HG03442 (cell line): Measurements from ENCODE around the gene TMEM156.
"Not testable (repeated sequence)": the region's sequence is repeated elsewhere in the genome, so short reads cannot be mapped to it uniquely, and the experiment has no call there.

Experiments used
- ATAC-seq: cut with Tn5 transposase; IDR thresholded peaks from one replicate; pipeline ENCODE4 v1.9.1; 2021; ENCODE audit warnings: mild to moderate bottlenecking, moderate library complexity; ENCODE audit not compliant: unreplicated experiment

The TMEM156 gene

GRCh38 chr4:38995660-38996005 is 36.6 kb downstream of the TMEM156 start:
- no peak for ATAC-seq

- no peak for ATAC-seq
Measured at GRCh38 chr4:38994135-38994534, 38.1 kb downstream of the TMEM156 start.

- no peak for ATAC-seq
Measured at GRCh38 chr4:38993683-38994082, 38.5 kb downstream of the TMEM156 start.

- no peak for ATAC-seq
Measured at GRCh38 chr4:38990241-38990640, 42.0 kb downstream of the TMEM156 start.

DNA sequence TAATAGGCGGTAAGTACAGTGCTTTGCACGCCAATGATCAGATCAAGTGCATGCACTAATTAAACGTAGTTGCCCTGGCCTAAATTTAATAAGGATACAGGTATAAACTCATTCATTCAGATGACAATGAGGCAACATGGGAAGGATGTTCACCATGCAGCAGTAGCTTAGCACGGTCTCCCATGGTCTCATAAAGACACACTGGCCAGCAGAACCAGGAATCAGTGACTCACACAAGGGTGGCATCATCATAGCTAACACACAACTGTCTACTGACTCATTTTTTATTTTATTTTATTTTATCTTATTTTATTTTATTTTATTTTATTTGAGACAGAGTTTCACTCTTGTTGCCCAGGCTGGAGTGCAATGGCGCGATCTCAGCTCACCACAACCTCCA is 42.7 kb downstream of the TMEM156 start:
- no peak for ATAC-seq

DNA sequence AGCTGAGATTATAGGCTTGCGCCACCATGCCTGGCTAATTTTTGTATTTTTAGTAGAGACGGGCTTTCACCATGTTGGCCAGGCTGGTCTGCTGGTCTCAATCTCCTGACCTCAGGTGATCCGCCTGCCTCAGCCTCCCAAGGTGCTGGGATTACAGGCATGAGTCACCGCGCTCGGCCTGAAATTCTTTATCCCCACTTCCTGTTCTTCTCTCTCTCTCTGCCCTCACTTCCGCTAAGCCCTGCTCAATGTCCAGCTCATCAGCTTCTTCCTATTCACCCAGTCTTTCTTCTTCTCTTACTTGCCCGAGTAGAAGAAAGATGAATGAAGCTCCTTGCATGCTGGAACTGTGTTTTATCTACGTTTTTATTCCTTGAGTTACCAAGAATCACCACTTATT is 43.9 kb downstream of the TMEM156 start:
- ATAC-seq = not testable (repeated sequence)

DNA sequence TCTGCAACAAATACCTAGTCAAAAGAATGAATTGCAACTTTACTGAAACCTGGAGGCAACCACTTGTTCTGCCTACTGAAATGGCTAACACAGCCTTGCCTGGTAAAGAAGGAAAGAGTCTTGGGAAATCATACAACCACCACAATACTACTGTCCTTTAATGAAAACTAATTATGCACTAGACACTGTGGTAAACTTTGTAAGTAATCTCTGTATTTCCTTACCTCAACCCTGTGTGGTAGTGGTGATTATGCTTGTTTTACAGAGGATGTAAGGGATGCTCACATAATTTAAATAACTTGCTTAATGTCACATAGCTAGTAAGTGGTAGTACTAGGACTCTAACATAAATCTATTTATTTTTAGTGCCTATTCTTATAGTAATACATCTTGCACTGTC is 44.7 kb downstream of the TMEM156 start:
- no peak for ATAC-seq

DNA sequence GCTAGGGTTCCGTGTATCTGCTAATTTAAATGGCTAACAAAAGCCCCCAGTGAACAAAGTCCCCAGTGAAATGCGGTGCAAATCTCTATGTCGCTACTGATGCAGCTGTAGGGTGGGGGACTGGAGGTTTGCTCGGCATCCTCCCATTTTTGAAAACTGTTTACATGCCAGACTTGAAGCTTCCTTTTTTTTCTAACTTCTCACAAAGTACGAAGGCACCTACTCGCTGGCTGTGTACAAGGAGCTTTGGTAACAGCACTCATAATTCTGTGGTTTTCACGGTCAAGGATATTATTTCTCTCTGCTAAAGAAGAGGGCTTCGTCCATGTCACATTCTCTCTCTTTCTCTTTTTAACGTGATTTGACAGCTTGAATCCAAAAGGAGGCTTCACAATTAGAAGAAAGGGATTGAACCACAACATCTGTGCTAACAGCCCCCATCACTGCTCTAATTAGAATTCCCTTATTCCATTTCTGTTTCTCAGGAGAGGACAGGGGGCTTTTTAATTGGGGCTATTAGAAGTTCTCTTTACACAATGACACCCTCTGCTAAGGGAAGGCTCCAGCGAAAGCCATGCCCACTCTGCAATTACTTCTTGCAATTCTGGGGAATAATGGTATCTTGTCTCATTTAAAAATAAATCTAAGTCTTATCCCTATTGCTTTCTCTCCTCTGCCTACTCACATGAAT is 46.7 kb downstream of the TMEM156 start:
- ATAC-seq = no peak

- no peak for ATAC-seq
Measured at GRCh38 chr4:38983787-38984598, 48.2 kb downstream of the TMEM156 start.

GRCh38 chr4:38983291-38983690 is 48.9 kb downstream of the TMEM156 start:
- no peak for ATAC-seq

DNA sequence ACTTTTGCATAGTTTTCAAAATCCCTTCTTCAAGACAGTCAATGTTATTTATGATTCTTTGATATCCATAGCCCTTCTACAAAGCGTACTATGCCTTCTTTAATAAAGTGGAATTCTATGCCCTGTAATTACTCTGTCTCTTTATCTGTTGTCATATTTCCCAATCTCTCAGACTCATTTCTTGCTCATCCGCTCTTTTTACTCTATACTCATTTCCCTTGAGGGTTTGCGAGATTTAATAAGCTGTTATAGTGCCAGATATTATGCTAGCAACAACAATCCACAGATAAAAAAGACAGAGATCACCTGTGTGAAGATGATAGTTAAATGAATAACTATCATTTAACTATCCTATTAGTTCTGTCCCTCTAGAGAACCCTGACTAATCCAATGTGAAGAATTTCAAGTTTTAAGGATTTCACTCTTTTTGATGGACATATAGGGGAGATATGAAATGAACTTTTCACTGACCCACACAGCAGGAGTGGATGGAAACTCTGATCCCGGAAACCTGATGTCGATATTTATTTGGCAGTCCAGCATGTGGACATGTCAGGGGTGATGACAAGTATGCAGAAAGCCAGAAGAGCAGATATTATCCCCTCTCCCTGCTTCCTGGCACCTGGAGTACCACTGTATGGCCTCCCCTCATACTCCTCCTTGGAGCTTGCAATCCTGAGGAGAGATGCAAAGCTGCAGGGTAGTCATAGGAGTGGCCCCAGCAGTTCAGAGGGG is 49.7 kb downstream of the TMEM156 start:
- no peak for ATAC-seq

DNA sequence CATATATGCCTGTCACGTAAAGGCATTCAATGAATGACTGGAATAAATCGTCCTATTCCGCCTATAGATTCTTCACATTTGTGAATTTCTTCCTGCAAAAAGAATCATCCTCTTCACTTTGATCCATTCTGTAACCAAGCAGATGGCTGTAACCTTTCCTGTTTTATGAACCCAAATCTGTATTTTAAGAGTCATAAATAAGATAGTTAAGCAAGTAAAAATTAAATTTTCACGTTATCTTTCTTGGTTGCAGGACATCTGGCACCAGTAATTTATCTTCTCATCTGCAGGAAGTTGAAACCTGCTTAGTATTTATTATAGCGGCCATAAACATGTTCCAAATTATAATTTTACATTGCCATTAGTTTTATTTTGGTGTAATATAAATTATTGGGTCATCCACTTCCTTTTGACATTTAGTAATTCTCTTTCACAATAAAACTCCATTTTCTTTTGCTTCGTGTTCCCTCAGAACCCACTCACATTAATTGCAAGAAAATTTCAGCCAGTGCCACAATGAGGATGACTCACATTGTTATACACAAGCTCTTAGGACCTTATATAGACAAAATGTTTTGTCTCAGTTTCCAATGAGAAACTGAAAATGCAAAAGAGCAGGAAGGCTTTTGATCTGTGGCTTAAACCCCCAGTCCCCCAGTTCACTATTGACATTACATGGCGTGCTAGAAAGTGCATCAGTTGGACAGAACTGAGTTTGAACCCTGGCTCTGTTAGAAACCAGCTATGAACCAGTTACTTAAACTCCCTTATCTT is 51.1 kb downstream of the TMEM156 start:
- peak; percentile 62 for ATAC-seq

GRCh38 chr4:38979511-38980230 is 52.5 kb downstream of the TMEM156 start:
- ATAC-seq = no peak

- ATAC-seq = no peak
Measured at GRCh38 chr4:38979081-38979480, 53.1 kb downstream of the TMEM156 start.

GRCh38 chr4:38976308-38976707 is 55.9 kb downstream of the TMEM156 start:
- no peak for ATAC-seq

DNA sequence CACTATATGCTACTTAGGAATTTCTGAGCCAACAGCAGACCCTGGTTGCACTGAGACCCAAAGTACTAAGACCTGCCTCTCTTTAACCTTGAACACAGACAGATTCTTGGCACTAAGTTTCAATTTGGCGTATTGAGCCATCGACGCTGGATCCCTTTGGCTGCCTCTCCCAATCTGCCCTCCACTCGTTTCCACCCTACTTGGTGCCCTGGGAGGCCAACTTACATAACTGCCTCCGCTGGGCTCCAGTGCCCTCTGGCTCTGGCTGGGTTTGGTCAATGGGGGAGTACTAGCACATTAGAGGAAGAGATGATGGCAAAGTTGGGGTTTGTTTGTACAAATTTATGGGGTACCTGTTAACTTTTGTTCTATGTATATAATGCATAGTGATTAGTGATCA is 63.5 kb downstream of the TMEM156 start:
- ATAC-seq = no peak

DNA sequence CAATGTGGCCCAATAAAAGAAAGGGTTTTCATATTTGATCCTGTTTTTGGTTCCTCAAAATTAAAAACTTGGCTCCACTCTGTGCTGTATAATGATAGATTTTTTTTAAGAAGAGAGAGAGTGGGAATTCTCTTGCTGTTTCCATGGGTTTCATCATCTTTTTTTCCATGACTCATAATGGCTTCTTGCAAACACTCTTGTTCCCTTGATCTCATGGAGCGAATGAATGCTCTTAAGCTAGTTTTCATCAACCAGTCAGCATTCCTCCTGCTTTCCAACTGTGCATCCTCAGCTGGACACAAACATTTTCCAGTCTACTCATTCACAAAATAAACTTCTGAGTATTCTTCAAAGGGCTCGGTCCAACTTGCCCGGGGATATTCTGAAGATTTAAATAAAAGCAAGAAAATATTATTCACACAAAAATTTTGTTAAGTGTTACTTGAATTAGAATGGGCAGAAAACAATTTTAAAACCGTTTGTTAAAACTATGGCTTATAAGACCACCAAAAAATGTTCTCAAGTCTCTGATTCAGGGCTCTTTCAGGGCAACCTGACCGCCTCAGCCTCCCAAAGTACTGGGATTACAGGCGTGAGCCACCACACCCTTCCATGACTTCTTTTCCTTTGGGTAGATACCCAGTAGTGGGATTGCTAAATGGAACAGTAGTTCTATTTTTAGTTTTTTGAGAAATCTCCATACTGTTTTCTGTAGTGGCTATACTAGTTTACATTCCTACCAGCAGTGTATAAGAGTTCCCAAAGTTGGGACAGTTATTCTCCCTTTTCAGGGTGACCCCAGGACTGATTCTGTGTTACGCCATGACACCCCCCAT is 64.7 kb downstream of the TMEM156 start:
- ATAC-seq = no peak

DNA sequence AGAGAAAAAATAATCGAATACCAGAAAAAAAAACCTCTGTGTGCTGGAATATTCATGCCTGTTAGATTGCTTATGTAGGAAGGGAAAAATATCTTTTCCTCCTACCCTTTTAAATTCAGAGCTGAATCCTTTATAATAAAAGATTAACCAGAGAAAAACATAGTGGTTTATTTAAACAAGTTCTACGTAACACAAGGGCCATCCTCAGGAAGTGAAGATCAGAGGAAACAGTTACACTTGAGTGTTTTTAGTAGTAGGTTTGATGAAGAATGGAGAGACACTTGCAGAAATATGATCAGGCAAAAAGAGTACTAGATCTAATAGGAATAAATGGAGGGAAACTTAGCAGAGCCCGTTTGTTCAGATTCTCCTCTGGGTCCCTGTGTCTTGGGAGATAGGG is 66.3 kb downstream of the TMEM156 start:
- ATAC-seq = no peak

GRCh38 chr4:38964942-38965775 is 67.0 kb downstream of the TMEM156 start:
- ATAC-seq = no peak
